Dedifferentiated amniotic fluid mesenchymal stem cell (primary cell): ENCODE data around the gene SYCE1.
"Not testable (repeated sequence)": the region's sequence is repeated elsewhere in the genome, so short reads cannot be mapped to it uniquely, and the experiment has no call there.

Source experiments
- DNase-seq: peaks from one replicate; pipeline ENCODE4 v3.0.0-alpha.2; 2016; ENCODE audit errors: extremely low spot score

Gene SYCE1

DNA sequence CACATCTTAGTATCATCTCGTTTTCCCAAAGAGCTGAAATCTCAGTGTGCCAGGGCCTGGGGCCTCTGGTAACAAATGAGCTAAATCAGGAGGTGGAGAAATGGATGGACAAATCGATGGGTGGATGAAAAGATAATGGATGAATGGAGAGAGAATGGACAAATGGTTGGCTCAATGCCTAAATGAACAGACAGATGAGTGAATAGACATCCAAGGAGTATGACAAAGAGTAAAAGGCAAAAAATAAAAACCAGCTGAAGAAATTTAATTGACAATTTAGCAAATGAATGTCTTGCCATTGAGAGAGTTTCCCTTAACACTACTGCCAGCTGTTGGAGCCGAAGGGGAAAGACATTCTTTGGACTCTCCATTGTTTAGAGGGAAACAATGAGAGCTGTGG lies 8.0 kb downstream of the SYCE1 start:
- DNase-seq = no peak

DNA sequence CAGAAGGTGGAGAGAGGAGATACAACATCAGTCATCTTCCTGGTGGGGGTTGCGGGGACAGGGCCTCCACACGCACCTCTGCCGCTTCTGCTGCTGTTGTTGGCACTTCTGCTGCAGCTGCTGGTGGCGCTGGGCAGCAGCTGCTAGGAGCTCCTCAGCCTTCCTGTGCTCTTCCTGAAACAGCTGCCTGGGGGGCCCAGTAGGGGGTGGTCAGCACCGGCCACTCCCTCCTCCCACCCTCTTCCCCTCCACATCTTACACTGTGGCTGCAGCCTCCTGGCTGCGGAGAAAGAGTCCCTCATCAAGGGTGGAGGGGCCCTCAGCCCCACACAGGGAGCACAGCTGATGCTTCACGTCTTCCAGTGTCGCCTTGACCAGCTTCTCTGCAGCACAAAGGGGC lies 9.9 kb downstream of the SYCE1 start:
- DNase-seq = no peak

DNA sequence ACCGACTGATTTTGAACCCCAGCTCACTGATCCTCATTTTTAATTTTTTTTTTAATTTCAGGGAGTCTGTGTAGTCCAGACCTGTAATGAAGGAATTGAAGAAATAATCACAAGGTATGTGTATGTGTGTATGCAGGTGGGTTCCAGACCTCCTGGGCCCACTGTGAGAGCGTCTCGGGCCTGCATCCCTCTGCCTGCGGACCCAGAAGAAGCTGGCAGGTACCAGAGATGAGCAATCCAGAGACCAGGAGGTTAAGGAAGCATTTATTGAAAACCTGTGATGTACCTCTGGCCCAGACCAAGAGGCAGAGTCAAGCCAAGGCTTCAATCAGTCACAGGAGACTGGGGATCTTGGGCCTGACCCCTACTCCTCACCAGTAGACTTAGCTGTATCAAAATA lies 10.8 kb downstream of the SYCE1 start:
- no peak for DNase-seq

DNA sequence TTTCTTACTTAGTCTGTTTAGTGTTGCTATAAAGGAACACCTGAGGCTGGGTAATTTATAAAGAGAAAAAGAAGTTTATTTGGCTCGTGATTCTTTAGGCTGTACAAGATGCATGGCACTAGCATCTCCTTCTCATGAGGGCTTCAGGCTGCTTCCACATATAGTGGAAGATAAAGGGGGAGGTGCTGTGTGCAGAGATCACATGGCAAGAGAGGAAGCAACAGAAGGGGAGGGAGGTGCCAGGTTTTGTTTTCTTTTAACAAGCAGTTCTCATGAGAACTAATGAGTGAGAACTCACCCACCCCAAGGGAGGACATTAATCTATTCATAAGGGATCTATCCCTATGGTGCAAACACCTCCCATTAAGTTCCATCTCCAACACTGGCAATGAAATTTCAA lies 20.9 kb downstream of the SYCE1 start:
- DNase-seq = no peak

DNA sequence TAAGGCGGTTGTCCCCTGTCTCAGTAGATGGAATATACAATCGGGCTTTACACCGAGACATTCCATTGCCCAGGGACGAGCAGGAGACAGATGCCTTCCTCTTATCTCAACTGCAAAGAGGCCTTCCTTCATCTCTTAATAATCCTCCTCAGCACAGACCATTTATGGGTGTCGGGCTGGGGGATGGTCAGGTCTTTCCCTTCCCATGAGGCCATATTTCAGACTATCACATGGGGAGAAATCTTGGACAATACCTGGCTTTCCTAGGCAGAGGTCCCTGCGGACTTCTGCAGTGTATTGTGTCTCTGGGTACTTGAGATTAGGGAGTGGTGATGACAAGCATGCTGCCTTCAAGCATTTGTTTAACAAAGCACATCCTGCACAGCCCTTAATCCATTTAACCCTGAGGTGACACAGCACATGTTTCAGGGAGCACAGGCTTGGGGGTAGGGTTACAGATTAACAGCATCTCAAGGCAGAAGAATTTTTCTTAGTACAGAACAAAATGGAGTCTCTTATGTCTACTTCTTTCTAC lies 23.9 kb downstream of the SYCE1 start:
- DNase-seq = not testable (repeated sequence)

DNA sequence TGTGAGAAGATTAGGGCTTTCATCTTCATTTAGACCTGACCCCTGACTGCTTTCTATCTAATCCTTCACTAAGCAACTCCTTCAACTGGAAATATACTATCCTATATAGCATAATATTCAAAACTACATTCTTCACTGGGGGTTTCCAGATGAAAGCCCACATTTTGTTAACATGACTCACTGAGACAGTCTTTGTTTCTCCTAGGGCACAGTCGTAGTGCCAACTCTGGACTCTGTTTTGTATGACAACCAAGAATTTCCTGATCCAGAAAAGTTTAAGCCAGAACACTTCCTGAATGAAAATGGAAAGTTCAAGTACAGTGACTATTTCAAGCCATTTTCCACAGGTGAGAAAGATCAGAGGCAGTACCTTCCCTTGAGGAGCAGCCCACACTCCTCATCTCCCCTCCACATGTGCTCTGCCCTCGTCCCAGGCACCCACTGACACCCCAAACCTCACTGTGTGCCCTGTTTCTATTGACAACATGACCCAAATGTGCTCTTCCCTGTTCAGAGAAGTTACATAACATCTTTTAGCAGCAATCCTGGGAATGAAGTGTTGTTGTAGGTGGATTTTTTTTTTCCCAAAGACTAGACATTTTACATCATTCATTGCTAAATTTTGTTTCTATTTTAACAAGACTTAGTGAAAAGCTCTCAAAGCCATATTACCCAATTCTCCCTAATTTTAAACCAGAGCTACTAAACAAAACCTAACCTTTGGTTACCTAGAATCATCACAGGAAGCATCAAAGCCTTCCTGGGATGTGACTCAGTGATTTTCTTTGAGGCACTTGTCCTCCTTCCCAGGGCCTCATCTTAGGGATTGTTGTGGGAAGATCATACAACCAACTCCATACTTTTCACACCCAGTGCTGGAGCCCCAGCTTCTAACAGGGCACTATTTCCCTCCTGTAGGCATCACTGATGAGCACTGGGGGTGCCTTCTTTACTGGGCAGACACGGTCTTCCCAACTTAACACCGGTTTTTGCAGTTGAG lies 27.5 kb downstream of the SYCE1 start:
- DNase-seq = no peak

DNA sequence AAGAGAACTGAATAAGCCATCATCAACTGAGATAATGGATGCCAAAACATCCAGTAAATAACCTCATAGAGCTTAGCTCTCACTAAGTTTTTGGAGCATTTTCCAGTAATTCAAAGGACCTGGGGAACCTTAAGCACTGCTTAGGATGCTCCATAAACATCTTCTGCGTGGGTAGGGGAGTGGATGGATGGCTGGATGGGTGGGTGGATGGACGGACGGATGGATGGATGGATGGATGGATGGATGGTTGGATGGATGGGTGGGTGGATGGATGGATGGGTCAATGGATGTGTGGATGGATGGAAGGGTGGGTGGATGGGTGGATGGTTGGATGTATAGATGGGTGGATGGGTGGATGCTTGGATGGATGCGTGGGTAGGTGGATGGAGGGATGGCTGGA lies 29.2 kb downstream of the SYCE1 start:
- no peak for DNase-seq

DNA sequence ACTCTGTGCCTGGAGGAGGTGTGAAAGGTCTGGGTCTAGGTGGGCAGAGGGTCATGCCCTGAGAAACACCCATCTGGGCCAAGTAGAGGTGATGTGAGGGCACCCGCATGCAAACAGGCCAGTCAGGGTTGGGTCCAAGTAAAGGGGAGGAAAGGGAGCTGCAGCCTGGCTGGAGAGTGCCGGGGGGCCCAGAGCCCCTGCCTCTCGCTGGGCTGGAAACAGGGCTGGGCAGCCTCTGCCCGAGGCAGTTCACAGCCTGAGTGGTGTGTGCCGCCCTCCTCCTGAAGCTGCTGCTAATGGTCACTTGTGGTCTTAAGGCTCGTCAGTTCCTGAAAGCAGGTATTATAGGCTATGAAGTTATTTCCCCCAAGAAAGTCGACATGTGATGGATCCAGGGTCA lies 31.0 kb downstream of the SYCE1 start:
- no peak for DNase-seq

DNA sequence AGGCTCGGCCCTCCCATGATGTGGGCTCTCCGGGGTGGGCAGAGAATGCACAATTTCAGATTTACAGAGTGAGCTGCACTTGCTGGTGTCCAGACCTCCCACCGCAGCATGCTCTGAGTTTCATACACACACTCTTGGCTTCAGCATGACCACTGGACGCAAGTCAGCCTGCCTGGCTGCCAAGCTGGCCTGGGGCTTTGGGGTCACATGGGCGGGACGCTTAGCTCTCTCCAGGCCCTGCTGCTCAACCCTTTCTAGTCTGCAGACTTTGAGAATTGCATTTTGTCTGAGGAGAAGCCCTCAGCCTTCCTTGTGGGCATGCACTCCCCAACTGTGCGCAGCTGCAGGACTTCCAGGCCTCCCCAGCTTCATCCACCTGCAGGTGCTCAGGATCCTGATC lies 32.5 kb downstream of the SYCE1 start:
- DNase-seq = no peak

DNA sequence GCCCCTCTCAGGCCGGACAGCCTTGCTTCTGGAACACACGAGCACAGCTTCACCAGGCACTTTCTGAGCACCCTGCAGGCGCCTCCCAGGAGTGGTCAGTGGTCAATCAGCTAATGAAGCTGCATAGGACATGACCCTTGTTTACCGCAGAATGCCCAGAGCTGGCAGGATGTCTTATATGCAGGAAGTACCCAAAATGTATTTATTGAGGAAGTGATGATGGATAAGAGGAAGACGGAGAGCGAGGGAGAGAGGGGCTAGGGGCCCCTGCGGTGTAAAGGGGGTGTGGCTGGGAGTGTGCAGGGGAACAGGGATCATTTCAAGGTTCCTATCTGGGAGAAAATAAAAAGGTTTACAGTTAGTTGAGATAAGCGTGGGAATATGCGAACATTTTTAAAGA lies 34.9 kb downstream of the SYCE1 start:
- no peak for DNase-seq

DNA sequence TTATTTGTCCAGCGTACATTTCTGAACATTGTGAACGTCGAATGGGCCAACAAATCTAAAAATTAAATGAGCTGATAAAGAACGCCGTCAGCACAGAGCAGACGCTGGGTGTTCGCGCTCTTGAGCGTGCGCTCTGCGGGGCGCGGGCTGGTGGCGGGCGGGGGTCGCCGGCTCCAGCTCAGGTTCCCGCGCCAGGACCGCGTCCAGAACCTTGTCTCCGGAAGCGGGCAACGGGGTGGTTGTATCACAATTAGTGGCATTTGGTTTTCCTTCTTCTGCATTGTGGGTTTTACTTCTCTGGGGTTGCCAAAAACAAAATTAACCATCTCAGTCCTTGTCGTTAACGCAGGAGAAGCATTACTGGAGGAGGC lies 35.8 kb downstream of the SYCE1 start:
- no peak for DNase-seq

DNA sequence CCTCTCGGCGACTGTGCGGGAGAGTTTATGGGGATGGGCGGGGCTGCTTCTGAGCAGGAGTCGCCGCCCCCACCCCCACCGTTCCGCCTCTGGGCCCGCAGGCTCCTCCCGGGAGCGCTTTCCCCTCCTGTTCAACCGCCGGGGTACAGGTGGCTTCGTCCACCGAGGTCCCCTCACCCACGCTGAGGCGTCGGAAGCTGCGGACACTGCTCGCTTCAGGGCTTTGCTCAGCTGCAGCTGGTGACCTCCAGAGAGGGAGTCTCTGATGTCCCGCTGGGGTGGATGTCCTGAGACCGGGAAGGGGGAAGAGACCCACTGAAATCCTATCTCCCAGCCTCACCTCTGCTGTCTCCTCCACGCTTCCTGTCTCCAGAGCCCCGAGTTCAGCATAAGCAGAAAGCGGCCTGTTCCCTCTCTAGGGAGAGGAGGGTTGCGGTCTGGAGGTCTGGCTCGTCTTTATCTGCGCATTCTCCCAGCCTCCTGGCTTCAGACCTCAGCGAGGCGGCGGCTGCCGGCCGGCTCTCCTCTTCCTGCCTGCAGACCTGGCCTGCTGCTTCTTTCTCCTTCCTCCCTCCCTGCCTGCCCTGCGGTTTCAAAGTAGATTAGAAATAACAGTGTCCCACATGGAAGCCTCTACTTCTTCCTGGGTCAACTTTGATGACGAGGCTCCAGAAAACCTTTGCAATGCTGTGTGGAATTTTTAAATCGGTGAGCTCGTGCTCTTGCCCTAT lies 36.4 kb downstream of the SYCE1 start:
- no peak for DNase-seq

DNA sequence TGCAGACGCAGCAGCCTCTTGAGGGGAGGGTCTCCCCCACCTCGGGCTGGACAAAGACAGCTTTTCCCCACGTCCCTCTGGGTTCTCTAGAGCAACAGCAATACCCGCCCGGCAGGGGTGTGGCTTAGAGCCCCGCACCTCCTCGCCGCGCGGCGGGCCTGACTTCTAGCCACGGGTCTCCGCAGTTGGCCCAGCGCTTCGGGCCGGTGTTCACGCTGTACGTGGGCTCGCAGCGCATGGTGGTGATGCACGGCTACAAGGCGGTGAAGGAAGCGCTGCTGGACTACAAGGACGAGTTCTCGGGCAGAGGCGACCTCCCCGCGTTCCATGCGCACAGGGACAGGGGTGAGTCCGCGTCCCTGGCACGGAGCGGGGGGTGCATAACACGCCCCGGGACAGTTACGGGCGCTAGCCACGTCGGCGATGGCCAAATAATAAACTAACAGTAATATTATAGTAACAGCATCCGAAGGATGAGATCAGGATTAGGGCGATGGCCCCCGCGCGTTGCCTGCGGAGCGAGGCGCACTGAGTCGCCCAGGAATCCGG lies 37.0 kb downstream of the SYCE1 start:
- DNase-seq = no peak

DNA sequence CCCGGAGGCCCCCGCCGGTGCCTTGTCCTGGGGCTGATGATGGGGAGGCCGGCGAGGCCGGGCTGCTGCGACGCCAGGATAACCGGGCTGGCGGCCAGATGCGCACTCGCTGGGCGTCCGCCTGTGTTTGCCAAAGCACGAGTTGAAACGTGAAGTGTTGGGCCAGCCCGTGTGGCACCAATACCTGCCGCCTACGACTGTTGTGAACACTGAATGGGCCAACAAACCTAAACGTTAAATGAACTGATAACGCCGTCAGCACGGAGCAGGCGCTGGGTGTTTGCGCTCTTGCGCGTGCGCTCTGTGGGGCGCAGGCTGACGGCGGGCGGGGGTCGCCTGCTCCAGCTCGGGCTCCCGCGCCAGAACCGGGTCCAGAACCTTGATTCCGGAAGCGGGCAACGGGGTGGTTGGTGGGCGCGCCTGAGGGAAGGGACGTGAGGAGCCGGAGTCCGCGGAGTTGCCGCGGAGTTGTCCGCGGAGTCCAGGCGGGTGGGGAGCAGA lies 37.6 kb downstream of the SYCE1 start:
- no peak for DNase-seq

DNA sequence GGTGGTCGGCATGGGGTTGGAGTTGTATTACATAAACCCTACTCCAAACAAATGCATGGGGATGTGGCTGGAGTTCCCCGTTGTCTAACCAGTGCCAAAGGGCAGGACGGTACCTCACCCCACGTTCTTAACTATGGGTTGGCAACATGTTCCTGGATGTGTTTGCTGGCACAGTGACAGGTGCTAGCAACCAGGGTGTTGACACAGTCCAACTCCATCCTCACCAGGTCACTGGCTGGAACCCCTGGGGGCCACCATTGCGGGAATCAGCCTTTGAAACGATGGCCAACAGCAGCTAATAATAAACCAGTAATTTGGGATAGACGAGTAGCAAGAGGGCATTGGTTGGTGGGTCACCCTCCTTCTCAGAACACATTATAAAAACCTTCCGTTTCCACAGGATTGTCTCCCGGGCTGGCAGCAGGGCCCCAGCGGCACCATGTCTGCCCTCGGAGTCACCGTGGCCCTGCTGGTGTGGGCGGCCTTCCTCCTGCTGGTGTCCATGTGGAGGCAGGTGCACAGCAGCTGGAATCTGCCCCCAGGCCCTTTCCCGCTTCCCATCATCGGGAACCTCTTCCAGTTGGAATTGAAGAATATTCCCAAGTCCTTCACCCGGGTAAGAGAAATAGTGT lies 38.3 kb downstream of the SYCE1 start, which contains the start of gene CYP2E1:
TSS of gene CYP2E1 (plus strand) at position 407 of the 632 bp plus-strand sequence. CDS start at position 440, 33 bp downstream.
- DNase-seq = no peak

DNA sequence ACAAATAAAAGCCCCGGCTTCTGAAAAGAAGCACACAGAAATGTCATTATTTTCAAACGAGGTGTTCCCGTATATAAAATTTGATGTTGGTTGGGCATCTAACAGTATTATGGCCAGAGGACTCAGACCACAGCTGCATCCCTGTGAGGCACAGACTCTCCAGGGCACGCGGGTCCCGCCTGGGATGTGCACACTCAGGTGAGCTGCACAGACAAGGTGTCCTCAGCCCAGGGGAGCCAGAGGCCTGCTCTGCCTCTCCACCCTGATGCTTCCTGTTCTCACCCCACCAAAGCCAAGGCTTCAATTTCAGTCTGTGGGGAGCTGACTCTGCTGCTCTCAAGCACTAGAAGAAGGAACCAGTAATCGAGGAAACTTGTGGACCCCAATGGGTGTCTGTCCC lies 39.9 kb downstream of the SYCE1 start:
- DNase-seq = no peak

DNA sequence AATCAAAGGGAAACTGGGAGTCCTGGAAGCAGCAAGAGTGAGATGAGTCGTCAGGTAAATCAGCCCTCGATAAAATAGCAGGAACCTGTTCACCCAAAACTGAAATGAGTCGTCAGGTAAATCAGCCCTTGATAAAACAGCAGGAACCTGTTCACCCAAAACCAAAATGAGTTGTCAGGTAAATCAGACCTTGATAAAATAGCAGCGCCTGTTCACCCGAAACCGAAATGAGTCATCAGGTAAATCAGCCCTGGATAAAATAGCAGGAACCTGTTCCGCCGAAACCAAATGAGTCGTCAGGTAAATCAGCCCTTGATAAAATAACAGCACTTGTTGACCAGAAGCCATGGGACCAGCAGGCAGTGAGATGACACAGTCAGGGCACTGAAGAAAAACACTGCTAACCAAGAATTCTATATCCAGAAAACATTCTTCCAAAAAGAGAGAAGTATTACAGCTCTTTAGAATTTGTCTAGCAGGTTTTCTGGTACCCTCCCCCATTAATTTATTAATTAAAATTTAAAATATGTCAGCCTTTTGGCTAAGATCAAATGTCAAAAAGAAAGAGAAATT lies 41.7 kb downstream of the SYCE1 start:
- no peak for DNase-seq

DNA sequence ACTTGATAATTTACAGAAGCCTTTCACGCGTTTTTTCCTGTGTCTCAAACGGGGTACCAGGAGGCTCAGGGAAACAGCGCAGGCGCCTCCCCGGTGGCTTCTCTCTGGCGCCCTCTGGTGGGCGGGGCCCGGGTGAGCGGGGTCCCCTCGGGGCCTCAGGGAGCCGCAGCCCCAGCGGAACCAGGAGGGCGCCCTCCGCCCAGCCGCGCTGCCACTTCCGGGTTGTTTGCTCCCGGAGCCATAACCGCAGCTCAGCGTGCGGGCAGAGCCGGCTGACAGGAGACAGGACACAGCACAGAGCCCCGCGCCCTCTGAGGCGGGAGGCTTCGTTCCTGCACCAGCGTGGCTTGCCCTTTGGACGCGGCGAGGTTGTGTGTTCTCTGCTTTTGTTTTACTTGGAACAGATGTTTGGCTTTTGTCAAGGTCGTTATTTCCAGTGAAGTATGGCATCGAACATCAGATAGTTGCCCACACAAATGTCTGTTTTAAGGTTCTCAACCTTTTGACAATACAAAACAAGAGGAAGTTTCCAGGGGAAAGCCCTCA lies 45.1 kb downstream of the SYCE1 start:
- no peak for DNase-seq

DNA sequence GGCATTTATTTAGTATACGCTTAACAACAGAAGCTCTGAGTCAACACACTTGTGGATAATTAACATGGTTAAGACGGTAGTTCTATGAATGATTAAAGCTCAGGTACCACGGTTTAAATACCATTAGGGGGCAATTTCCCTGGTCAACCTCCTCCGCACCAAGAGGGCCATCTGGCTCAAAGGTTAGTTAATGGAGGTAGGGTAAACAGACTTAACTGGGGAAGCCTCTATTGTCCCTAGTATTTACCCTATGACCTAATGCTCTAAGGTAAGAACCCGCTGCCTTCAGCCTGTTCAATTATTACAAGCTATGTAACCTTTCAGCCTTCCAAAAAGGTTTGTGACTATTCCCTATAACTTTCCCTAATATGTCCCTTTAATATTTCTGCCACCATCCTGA lies 46.9 kb downstream of the SYCE1 start:
- not testable (repeated sequence) for DNase-seq

DNA sequence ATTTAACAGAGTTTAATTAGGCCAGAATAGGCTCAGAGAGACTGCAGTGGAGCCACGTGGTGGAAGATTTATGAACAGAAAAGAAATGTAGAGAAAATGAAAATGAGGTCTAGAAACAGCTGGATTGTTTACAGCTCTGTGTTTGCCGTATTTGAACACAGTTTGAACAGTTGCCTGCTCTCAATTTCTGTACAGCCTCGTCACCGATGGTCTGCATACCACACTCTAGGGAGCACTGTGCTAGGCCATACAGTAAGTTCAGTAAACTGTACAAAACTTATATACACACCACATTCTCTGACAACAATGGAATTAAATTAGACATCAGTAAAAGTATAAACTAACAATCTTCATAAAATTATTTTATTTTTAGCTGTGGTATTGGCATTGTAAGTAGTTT lies 49.3 kb downstream of the SYCE1 start:
- DNase-seq = no peak

DNA sequence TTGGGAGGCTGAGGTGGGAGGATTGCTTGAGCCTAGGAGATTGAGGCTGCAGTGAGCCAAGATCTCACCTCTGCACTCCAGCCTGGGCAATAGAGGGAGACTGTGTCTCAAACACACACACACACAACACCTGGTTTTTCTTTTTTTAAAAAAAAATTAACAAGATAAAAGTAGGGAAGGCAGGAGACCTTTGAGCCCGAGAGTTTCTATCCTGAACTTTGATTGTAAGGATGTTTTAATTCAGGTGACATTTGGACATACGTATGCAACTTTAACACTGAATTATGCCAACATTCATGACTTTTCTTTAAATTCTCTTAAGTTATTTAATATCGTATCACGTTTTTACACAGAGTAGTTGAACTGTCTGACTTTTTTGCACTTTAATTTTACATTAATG lies 49.9 kb downstream of the SYCE1 start:
- DNase-seq = no peak
